SIG-M5 treated with dmso at 0.1 percent for 504 hours (cell line): Measurements from ENCODE around the gene UBASH3A.

ENCODE experiments used
- DNase-seq: peaks from one replicate; lab custom pipeline; 2025; ENCODE audit not compliant: unreplicated experiment; lab: John Stamatoyannopoulos, UW

Gene UBASH3A

DNA sequence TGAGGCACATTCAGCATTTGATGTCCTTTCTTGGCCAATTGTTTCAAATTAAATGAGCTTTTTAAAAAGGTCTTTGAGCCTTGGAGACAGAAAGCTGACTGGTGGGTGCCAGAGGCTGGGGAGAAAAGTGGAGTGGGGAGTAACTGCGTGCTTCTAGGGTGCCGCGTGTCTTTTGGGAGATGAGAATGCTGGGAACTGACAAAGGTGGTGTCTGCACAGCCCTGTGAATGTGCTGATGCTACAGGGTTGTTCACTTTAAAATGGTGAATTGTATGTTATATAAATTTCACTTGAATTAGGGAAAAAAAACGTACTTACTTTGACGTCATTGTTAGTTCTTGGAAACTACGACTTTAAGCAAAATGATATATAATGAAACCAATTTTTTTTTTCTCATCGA lies 29.2 kb upstream of the UBASH3A start:
- DNase-seq = no peak

DNA sequence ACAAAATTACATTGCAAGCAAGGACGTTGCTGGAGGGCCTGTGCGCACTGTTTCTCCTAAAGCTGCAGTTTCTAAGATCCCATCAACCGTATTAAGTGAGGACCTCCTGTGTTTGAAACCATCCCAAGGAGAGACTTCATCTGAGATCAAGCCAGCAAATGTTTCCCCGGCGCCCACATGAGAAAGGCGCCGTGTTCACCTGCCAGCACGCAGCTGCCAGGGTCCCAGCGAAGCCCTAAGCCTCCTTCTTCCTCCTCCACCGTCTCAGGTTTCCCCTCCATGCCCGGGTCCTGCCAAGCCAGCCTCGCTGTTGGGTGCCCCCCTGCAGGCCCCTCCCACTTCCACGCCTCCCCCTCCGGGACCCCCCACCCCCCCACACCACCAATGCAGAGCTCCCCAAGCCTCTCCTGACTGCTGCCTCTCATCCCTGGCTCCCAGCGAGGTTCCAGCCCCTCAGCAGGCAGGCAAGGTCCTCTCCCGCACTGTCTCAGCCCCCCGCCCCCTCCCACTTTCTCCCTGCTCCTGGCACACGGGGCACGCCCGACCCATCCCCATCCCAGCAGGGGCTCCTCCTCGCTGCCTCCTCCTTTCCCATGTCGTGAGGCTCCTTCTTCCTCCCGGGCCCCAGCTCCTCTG lies 28.7 kb upstream of the UBASH3A start:
- no peak for DNase-seq

DNA sequence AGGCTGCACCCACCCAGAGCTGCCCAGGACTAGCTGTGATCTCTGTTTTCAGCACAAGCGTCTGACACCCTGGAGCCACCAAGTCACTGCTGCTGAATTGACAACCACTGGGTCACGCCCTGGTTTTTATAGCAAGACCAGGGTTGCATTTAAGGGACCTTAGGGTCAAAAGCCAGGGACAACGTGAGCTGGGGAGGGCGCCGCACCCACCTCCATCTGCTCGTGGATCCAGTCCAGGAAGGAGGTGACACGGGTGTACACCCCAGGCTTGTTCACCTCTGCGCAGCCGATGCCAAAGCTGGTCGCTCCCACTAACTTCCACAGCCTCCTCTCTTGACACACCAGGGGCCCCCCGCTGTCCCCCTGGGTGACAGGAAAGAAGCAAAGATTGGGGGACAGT lies 28.2 kb upstream of the UBASH3A start:
- no peak for DNase-seq

DNA sequence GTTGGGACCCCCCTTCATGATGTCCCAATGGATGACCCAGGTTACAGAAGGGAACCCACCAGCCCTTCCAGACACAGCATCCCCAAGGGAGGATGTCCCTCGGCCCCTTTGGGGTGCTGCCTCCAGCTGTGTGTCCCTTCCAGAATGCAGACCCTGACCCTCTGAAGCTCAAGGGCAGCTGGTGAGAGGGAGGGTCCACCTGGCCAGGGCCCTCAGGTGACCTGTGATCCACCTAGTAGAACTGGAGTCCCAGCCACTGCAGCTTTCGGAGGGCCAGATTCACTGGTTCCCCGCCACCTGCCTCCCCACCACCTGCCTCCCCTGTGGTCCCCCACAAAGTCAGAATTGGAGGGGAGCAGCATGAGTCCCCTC lies 27.8 kb upstream of the UBASH3A start:
- no peak for DNase-seq

- no peak for DNase-seq
Measured at GRCh38 chr21:42376338-42376982, 27.2 kb upstream of the UBASH3A start.

- DNase-seq = no peak
Measured at GRCh38 chr21:42377211-42377950, 26.3 kb upstream of the UBASH3A start.

GRCh38 chr21:42377951-42378340 lies 25.8 kb upstream of the UBASH3A start:
- no peak for DNase-seq

GRCh38 chr21:42378418-42378817 lies 25.3 kb upstream of the UBASH3A start:
- no peak for DNase-seq

DNA sequence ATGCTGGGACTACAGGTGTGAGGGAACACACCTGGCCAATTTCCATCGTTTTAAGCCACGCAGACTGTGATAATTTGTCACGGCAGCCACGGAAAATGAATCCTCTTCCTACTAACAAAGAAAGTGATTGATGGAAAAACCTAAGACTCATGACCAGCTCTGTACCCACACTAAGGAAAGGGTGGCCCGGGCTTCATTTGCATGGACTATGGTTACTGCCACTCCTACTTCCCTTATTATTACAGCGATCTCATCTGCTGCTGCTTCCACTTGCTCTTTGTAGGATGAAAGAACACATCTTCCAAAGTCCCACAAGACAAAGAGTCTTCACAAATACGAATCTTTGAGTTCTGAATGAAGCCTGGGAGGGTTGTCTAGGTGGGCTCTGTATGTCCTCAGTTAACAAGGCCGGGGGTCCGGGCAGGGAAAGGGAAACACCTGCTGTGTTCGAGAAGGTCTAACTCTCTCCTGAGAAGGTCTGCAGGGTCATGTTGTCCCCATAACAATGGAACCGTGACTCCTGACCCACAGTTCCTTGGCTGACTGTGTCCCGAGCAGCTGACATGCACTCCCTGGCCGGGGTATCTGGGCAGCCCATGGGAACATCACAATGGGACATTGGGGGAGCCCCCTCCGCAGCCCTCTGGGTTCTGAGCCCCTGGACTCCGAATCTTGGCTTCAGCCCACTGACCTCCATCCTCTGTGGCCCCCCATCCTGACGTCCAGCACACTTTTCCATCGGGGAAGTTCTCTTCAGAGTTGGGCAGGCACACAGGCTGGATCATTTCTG lies 24.1 kb upstream of the UBASH3A start:
- no peak for DNase-seq

DNA sequence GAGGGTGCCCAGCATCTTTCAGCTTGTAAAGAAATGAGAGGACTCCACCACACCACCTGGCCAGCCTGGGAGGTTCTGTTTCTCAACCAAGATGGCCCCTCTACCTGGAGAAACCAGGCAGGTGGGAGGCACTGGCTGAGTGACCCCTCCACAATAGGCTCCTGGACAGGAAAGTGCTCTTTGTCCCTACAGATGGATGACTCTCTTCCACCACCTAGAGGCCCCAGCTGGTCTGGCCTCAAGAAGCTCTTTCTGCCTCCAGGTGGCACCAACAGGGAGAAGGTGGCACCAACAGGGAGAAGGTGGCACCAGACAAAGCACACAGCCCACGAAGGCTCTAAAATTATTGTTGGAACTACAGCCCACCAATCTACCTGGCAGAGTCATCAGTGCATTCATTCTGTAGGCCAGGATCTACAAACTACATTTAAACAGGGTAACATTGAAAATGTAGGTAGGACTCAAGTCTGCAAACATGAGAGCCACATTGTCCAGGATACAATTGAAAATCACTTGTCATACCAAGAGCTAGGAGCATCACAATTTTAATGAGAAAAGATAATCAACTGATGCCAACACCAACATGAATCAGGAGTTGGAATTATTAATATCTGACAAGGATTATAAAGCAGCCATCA lies 22.2 kb upstream of the UBASH3A start:
- DNase-seq = peak; percentile 67

GRCh38 chr21:42382915-42383314 lies 20.8 kb upstream of the UBASH3A start:
- DNase-seq = no peak

GRCh38 chr21:42383331-42383730 lies 20.4 kb upstream of the UBASH3A start:
- DNase-seq = no peak

DNA sequence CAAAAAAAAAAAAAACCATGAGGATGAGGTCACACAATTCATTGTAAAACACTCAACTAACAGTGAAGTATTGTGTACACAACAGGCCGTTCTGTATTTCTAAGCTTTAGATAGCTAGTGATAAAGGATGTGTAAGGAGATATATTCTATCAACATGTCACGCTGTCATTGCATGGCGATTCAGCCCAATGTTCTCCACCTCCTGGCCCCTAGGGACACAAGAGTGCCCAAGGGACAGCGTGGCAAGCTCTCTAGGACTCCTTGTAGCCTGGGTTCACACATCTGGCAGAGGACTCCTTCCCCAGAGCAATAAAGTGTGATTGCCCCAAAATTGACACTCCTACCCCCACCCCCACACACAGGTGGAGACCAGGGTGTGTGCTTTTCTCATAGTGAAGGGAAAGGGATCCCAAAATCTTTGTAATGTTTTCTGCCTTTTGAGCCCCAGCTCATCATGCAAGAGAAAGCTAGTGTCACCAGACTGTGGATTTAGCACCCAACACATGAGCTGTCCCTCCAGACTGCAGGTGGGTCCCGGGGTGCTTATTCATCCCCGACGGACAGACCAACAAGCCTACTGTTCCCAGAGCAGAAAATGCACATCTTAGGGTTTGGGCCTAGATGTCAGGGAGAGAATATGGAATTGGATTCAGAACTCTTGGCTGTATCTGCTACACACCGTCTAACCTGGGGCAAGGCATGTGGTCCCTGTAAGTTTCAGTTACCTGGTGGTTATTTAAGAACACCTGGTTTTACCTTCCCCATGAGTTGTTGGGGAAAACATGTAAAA lies 19.4 kb upstream of the UBASH3A start:
- no peak for DNase-seq

- DNase-seq = no peak
Measured at GRCh38 chr21:42384989-42385388, 18.7 kb upstream of the UBASH3A start.

GRCh38 chr21:42385619-42386018 lies 18.1 kb upstream of the UBASH3A start:
- no peak for DNase-seq

DNA sequence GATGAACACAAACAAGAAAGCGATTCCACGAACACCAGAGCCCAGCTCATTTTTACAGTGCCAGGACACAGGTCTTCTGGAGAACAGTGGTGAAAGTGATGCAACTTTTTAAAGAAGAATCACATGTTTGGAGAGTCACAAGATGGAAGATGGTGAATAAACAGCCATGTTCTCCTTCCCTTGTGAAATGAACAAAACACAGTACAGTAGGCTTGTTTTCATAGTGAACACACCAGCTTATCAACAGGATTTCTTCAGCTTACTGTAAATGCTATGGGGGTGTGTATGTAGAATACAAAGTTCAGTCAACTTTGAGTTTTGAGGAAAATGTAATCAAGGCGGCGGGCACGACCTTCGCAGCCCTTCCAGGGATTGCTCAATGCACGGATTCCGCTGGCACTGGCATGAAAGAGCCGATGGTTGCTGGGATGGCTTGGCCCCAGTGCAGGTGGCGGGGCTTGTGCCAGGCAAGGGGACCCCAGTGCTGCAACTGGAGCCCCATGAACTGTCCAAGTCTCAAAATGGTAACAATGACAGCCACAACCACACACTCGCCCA lies 17.6 kb upstream of the UBASH3A start:
- no peak for DNase-seq

GRCh38 chr21:42387164-42387563 lies 16.5 kb upstream of the UBASH3A start:
- DNase-seq = no peak

DNA sequence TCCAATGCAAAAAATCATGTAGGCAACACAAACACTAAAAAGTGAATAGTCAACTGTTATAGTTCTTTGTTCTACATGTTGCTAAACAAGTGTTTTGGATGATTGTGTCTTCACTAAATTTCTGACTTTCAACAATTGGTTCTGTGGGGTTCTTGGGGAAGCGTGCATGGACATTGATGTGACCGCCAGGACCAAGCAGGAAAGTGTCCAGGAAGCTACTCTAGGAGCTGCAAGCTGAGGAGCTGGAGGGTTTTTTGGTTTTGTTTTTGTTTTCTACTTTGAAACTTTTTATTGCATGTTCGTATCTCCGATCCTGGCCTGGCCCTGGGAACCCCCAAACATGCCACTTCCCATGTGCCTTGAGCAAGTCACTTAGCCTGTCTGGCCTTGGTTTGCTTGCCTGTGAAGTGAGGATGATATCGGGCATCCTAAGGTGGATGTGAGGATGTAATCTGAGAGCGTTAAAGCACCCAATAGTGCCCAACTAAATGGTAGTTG lies 15.8 kb upstream of the UBASH3A start:
- no peak for DNase-seq

DNA sequence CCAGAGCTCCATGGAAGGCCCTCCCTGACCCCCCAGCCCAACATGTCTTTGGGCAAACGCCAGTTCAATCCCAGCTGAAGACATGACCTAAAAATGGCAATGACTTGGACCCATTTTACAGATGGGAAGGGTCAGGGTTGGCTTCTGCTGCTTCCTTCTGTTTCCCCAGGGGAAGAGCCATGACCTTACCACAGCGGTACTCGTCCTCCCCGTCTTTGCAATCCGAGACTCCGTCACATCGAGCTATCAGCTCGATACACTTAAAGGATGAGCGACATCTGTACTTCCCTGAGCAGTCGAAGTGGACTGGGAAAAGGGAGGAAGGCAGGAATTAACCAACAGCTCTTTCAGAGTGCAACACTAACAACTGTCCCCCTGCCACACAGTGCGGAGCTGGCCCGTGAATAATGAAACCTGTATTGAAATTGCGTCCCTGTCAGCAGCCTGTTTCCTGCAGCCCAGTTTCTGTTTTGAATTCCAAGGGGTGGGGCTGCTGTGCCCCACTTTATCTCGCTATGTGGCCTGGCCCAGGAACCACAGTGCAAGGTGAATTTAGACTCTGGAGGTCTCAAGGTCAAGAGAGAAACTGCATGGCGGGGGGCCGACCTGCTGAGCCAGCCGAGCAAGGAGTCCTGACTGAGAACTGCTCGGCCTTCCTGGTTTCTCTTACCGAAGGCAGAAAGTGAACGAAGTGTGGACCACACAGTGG lies 14.8 kb upstream of the UBASH3A start:
- no peak for DNase-seq
